Gastroesophageal sphincter (tissue), 3 donors: ENCODE measurements around the gene PSAP.

Experiments used
- CTCF ChIP-seq, 4 experiments: fragments of 200-600 bp in 2 of 4; fragments of 450-650 bp in 2 of 4; sonication (generic) in 1 of 4; IDR thresholded peaks; one replicate each; pipeline ENCODE4 v1.5.1; 2017 to 2019; ENCODE audit warnings: antibody characterized with exemption in 4 of 4, mild to moderate bottlenecking in 2 of 4, moderate library complexity in 2 of 4
- EP300 ChIP-seq: sonication (generic); formaldehyde crosslinking; IDR thresholded peaks from one replicate; pipeline ENCODE4 v1.6.1; 2017; ENCODE audit warnings: antibody characterized with exemption, mild to moderate bottlenecking
- POLR2A ChIP-seq, 2 donors: fragments of 450-650 bp; IDR thresholded peaks; one replicate each; pipeline ENCODE4 v1.6.1; 2017; ENCODE audit warnings: antibody characterized with exemption in 2 of 2, mild to moderate bottlenecking in 2 of 2, moderate library complexity in 1 of 2
- POLR2AphosphoS5 ChIP-seq: sonication (generic); formaldehyde crosslinking; IDR thresholded peaks from one replicate; pipeline ENCODE4 v1.6.1; 2017; ENCODE audit warnings: antibody characterized with exemption

GRCh38 chr10:71789871-71790270, 61.2 kb downstream of the PSAP start:
- TF ChIP-seq CTCF (IDR thresholded peaks at IDR 0.05) (no peak), POLR2A (IDR thresholded peaks at IDR 0.05) (no peak), EP300 (no peak), POLR2AphosphoS5 (no peak)
